DOHH2 (cell line): ENCODE data around the gene CPEB1.

ENCODE experiments used
- EZH2phosphoT487 ChIP-seq: fragments of 200-600 bp; sonication (generic); IDR thresholded peaks from 2 replicates; pipeline ENCODE4 v1.6.1; 2017; ENCODE audit warnings: borderline replicate concordance, mild to moderate bottlenecking, antibody characterized with exemption, low read length, moderate library complexity, mixed read lengths
- TF ChIP-seq, protein P1 (sequence below): fragments of 200-600 bp; sonication (generic); IDR thresholded peaks from one replicate; pipeline ENCODE4 v1.5.1; 2014; ENCODE audit warnings: antibody characterized with exemption, mild to moderate bottlenecking, low read depth, low read length; ENCODE audit not compliant: poor library complexity, severe bottlenecking

DNA sequence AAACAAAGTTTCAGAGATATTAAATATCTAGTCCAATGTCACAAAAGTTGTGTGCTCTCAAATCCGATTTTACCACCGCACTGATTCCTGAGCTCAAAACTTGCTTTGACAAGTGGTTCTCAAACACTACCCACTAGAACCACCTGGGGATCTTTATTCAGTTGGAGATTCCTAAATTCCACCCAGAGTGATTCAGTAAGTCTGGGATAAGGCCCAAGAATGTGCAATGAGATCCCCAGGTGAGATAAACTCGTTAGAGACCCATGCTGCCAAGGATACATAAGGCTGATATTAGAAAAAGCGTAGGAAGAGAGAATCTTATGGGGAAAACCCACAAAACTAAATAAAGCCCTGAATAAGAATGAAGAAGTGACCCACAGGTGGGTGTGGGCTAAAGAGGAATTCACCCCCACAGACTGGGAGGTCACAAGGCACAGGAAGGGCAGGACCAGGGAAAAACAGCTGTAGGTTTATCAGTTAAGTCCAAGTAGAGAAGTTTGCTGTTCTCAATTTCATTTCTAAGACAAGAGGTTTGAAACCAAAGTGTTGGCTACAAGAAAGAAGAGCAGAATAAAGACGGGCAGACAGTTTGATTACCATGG is 95.4 kb downstream of the CPEB1 start:
- TF ChIP-seq, protein P1, sequence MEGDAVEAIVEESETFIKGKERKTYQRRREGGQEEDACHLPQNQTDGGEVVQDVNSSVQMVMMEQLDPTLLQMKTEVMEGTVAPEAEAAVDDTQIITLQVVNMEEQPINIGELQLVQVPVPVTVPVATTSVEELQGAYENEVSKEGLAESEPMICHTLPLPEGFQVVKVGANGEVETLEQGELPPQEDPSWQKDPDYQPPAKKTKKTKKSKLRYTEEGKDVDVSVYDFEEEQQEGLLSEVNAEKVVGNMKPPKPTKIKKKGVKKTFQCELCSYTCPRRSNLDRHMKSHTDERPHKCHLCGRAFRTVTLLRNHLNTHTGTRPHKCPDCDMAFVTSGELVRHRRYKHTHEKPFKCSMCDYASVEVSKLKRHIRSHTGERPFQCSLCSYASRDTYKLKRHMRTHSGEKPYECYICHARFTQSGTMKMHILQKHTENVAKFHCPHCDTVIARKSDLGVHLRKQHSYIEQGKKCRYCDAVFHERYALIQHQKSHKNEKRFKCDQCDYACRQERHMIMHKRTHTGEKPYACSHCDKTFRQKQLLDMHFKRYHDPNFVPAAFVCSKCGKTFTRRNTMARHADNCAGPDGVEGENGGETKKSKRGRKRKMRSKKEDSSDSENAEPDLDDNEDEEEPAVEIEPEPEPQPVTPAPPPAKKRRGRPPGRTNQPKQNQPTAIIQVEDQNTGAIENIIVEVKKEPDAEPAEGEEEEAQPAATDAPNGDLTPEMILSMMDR: no peak
- TF ChIP-seq EZH2phosphoT487: no peak
